Activated CD4-positive, CD25-positive, alpha-beta regulatory T cell treated with anti-CD3 and anti-CD28 coated beads, Interleukin-2, amount 50 U/mL, for 72 hours (primary cell): ENCODE measurements around the gene ZEB2.

Experiments used
- DNase-seq: peaks from one replicate; pipeline ENCODE4 v3.0.0; 2021

ZEB2 gene

GRCh38 chr2:144412709-144413108 is 107.2 kb downstream of the ZEB2 start:
- no peak for DNase-seq

GRCh38 chr2:144411473-144411872 is 108.4 kb downstream of the ZEB2 start:
- DNase-seq, result no peak

GRCh38 chr2:144409241-144409640 is 110.7 kb downstream of the ZEB2 start:
- DNase-seq, result no peak

- DNase-seq, result no peak
Measured at GRCh38 chr2:144407262-144407661, 112.7 kb downstream of the ZEB2 start.

- DNase-seq, result no peak
Measured at GRCh38 chr2:144405982-144406788, 113.7 kb downstream of the ZEB2 start.

- DNase-seq, result no peak
Measured at GRCh38 chr2:144405321-144405720, 114.6 kb downstream of the ZEB2 start.

- no peak for DNase-seq
Measured at GRCh38 chr2:144404586-144405314, 115.2 kb downstream of the ZEB2 start.

GRCh38 chr2:144403933-144404332 is 116.0 kb downstream of the ZEB2 start:
- DNase-seq, result no peak

- no peak for DNase-seq
Measured at GRCh38 chr2:144402251-144402650, 117.7 kb downstream of the ZEB2 start.

- no peak for DNase-seq
Measured at GRCh38 chr2:144401036-144401435, 118.9 kb downstream of the ZEB2 start.

- DNase-seq, result no peak
Measured at GRCh38 chr2:144396318-144396717, 123.6 kb downstream of the ZEB2 start.

- DNase-seq, result no peak
Measured at GRCh38 chr2:144390424-144391020, 129.4 kb downstream of the ZEB2 start.

GRCh38 chr2:144389930-144390311 is 130.0 kb downstream of the ZEB2 start:
- no peak for DNase-seq

- no peak for DNase-seq
Measured at GRCh38 chr2:144389151-144389929, 130.6 kb downstream of the ZEB2 start.

- DNase-seq, result no peak
Measured at GRCh38 chr2:144385381-144385780, 134.5 kb downstream of the ZEB2 start.

- no peak for DNase-seq
Measured at GRCh38 chr2:144383571-144384100, 136.3 kb downstream of the ZEB2 start.

- DNase-seq, result no peak
Measured at GRCh38 chr2:144382849-144383248, 137.1 kb downstream of the ZEB2 start.

GRCh38 chr2:144381716-144382115 is 138.2 kb downstream of the ZEB2 start:
- DNase-seq, result no peak

GRCh38 chr2:144379851-144380311 is 140.0 kb downstream of the ZEB2 start:
- no peak for DNase-seq

GRCh38 chr2:144378551-144378950 is 141.4 kb downstream of the ZEB2 start:
- DNase-seq, result no peak

- no peak for DNase-seq
Measured at GRCh38 chr2:144377914-144378313, 142.0 kb downstream of the ZEB2 start.

GRCh38 chr2:144376926-144377325 is 143.0 kb downstream of the ZEB2 start:
- no peak for DNase-seq

GRCh38 chr2:144376460-144376859 is 143.5 kb downstream of the ZEB2 start:
- DNase-seq, result no peak
